T-helper 2 cell (primary cell): Measurements from ENCODE around the gene ACAP2.
"Not testable (repeated sequence)": the region's sequence is repeated elsewhere in the genome, so short reads cannot be mapped to it uniquely, and the experiment has no call there.

Experiments used
- DNase-seq, 5 experiments: peaks; one replicate each; pipeline versions ENCODE4 v3.0.0 to v3.0.0-alpha.2; 2012 to 2022

The ACAP2 gene

GRCh38 chr3:195245531-195245951, 197.3 kb downstream of the ACAP2 start:
- no peak for DNase-seq

GRCh38 chr3:195241592-195242355, 201.0 kb downstream of the ACAP2 start:
- no peak for DNase-seq

DNA sequence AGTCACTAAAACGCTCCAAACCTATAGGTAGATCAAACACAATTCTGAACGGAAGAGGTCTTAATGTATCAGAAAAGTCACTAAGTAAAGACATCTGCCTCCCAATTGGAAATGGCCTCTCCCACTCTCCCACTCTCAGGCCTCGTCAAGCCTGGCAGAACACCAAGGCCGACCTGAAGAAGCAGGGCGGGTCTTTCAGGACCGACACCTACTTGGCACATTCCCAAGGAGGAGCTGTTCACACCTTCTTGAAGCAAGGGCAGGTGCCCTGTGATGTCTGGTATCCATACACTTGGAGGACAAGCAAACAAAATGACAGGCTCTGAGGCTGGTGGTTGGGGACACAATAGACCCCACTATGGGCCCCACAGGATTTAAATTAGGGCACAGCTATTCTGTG, 201.9 kb downstream of the ACAP2 start:
- DNase-seq: no peak

- no peak for DNase-seq
Observed at GRCh38 chr3:195240171-195240701, 202.6 kb downstream of the ACAP2 start.

DNA sequence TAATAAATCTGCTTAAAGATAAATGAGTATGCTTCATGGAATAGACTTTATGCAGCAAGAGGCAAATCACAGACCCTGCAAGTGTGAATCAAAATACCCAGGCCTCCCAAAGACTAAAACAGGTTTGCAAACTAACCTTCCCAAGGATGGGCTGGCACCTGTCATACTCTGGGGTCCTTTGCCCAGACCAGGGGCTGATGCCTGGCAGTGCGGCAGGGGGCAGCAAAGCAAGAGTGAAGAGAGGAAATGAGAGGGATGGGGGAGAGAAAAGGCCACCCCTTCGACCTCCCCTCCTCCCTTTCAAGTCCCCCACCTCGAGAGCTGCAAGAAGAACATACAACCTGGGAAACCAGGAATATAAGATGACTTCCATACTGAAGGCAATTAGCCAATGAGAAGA, 203.7 kb downstream of the ACAP2 start:
- no peak for DNase-seq

- peak in 1 of 5 experiments; percentile 48 for DNase-seq
Observed at GRCh38 chr3:195238586-195239118, 204.2 kb downstream of the ACAP2 start.

- no peak for DNase-seq
Observed at GRCh38 chr3:195238081-195238571, 204.7 kb downstream of the ACAP2 start.

- no peak for DNase-seq
Observed at GRCh38 chr3:195236801-195237570, 205.8 kb downstream of the ACAP2 start.

DNA sequence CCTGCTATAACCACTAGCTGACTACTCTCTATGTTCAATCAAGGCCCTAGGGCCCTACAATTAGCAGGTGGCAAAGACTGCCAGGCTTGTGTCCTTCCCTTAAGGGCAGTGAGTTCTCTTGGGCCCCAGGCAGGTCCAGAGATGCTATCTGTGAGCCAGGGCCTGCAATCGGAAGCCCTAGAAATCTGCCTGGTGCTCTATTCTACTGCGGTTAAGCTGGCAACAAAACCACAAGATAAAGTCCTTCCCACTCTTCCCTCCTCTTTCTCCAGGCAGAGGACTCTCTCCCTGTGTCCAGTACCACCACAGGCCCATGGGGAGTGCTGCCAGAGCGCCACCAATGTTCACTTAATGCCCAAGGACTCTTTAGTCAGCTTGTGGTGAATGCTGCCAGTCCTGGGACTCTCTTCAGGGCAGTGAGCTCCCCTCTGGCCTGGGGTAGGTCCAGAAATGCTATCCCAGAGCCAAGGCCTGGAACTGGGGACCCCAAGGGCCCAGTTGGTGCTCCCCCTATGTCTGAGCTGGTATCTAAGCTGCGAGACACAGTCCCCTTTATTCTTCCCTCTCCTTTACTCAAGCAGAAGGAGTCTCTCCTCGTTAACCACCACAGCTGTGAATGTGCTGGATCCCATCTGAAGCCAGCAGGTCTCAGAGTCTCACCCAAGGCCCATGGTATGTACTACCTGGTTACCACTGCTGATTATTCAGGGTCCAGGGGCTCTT, 206.6 kb downstream of the ACAP2 start:
- no peak for DNase-seq

- DNase-seq: no peak
Observed at GRCh38 chr3:195230244-195230643, 212.6 kb downstream of the ACAP2 start.

- not testable (repeated sequence) for DNase-seq
Observed at GRCh38 chr3:195228886-195229285, 213.9 kb downstream of the ACAP2 start.

DNA sequence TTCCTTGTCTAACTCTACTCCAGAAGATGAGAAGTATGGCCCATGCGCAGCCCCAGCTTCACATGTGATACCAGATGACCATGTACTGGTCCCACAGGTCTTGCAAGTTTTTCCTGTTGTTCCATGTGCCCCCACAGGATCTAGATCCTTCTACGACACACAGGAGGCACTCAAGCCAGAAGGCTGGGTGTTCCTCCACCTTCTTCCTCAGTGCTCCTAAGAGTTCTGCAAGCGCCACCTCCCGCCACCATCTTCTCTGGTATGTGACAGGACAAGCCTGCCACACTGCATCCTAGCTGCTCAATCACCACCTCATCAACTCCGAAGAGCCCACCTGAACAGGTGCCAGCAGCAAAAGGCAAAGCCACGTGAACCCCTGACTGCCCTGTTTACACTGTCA, 214.9 kb downstream of the ACAP2 start:
- DNase-seq: no peak

GRCh38 chr3:195226900-195227447, 215.8 kb downstream of the ACAP2 start:
- no peak for DNase-seq

DNA sequence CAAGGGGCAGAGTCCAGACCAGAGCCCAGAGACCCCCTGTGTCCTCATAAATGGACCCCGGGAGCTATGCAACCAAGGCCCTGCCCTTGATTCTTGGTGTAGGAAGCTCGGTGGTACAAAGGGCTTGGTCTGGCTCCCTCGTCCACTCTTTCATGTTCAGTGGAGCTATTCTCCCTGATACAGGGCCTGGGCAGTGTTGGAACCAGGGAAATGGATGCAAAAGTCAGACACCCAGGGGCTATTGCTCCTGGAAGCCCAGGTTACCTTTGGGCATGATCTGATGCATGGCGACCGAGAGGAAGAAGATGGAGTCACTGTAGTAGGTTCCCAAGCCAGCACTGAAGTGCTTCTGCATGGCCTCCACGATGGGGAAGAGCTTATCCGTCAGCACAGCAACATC, 216.4 kb downstream of the ACAP2 start:
- DNase-seq: no peak

GRCh38 chr3:195224980-195225580, 217.7 kb downstream of the ACAP2 start:
- DNase-seq: no peak
